ENCODE measurements around the gene ZNF157.

ZNF157 gene

DNA sequence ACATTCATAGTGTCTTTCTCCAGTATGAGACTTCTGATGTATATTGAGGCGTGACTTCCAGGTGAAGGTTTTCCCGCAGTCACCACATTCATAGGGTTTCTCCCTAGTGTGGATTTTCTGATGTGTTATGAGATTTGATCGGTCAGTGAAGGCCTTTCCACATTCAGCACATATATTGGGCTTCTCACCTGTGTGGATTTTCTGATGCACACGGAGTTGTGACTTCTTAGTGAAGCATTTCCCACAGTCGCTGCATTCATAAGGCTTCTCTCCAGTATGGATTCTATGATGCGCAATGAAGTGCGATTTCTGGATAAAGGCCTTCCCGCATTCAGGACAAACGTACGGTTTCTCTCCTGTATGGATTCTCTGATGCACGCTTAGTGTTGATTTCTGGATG, 77.2 kb downstream of the ZNF157 start:
- no peak for DNase-seq

DNA sequence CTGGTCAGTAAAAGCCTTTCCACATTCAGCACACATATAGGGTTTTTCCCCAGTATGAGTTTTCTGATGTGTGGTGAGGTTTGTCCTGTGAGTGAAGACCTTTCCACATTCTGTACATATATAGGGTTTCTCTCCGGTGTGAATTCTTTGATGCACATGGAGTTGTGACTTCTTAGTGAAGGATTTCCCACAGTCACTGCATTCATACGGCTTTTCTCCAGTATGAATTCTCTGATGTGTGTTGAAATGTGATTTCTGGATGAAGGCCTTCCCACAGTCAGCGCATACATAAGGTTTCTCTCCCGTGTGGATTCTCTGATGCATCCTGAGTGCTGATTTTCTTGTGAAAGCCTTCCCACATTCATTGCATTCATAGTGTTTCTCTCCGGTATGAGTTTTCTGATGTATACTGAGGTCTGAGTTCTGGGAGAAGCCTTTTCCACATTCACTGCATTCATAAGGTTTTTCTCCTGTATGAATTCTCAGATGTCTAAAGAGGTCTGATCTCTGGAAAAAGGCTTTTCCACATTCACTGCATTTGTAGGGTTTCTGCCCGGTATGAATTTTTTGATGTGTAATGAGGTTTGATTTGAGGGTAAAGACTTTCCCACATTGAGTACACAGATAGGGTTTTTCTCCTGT, 77.9 kb downstream of the ZNF157 start:
- no peak for DNase-seq

GRCh38 chrX:47452112-47452511, 81.7 kb downstream of the ZNF157 start:
- no peak for DNase-seq

GRCh38 chrX:47456080-47456479, 85.7 kb downstream of the ZNF157 start:
- no peak for DNase-seq

- no peak for DNase-seq
Observed at GRCh38 chrX:47458528-47458927, 88.2 kb downstream of the ZNF157 start.

DNA sequence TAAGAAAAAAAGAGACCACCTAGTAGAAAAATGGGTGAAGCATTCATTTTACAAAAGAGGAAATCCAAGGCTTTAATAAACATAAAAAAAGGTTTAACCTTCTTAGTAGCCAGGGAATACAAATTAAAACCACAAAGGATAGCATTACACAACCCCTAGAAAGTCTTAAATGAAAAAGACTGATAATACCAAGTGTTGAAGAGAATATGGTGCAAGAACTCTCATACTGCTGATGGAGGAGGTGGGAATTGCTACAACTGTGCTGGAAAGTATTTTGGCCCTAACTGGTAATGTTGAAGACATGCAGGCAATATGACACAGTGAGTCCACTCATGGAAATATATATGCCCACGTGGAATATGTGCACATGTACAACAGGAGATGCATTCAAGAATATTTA, 90.2 kb downstream of the ZNF157 start:
- no peak for DNase-seq

All from NCI-H526 (cell line).